Central memory CD4-positive, alpha-beta T cell (primary cell): ENCODE measurements around the gene ITGA8.
"Not testable (repeated sequence)": the region's sequence is repeated elsewhere in the genome, so short reads cannot be mapped to it uniquely, and the experiment has no call there.

ENCODE experiments used
- DNase-seq: peaks from one replicate; pipeline ENCODE4 v3.0.0; 2022
- total RNA-seq, 3 experiments: gene quantifications; one replicate each; lab custom pipeline; 2026; lab: John Stamatoyannopoulos, UW

ITGA8 gene
- total RNA-seq, result 0 reads per million in 3 experiments

GRCh38 chr10:15719899-15720634 lies at the start of gene ITGA8:
Gene ITGA8 (minus strand): TSS chr10:15719922. CDS start chr10:15719771, 151 bp downstream.
- no peak for DNase-seq

- no peak for DNase-seq
Measured at GRCh38 chr10:15764892-15765454, 45.3 kb upstream of the ITGA8 start.

- DNase-seq, result no peak
Measured at GRCh38 chr10:15763006-15763405, 43.3 kb upstream of the ITGA8 start.

- DNase-seq, result not testable (repeated sequence)
Measured at GRCh38 chr10:15762239-15762638, 42.5 kb upstream of the ITGA8 start.

- not testable (repeated sequence) for DNase-seq
Measured at GRCh38 chr10:15761224-15761623, 41.5 kb upstream of the ITGA8 start.

GRCh38 chr10:15760681-15761080 lies 41.0 kb upstream of the ITGA8 start:
- DNase-seq, result no peak

GRCh38 chr10:15759265-15759664 lies 39.5 kb upstream of the ITGA8 start:
- no peak for DNase-seq

GRCh38 chr10:15758618-15759017 lies 38.9 kb upstream of the ITGA8 start:
- no peak for DNase-seq

- DNase-seq, result no peak
Measured at GRCh38 chr10:15754937-15755336, 35.2 kb upstream of the ITGA8 start.

GRCh38 chr10:15751046-15751445 lies 31.3 kb upstream of the ITGA8 start:
- DNase-seq, result no peak

GRCh38 chr10:15748126-15748525 lies 28.4 kb upstream of the ITGA8 start:
- DNase-seq, result no peak

- no peak for DNase-seq
Measured at GRCh38 chr10:15747632-15748031, 27.9 kb upstream of the ITGA8 start.

- no peak for DNase-seq
Measured at GRCh38 chr10:15745751-15746150, 26.0 kb upstream of the ITGA8 start.

GRCh38 chr10:15744217-15744865 lies 24.6 kb upstream of the ITGA8 start:
- no peak for DNase-seq

- no peak for DNase-seq
Measured at GRCh38 chr10:15743443-15743842, 23.7 kb upstream of the ITGA8 start.

GRCh38 chr10:15742836-15743235 lies 23.1 kb upstream of the ITGA8 start:
- no peak for DNase-seq

- DNase-seq, result no peak
Measured at GRCh38 chr10:15742102-15742501, 22.4 kb upstream of the ITGA8 start.

- DNase-seq, result no peak
Measured at GRCh38 chr10:15741581-15741980, 21.9 kb upstream of the ITGA8 start.

- DNase-seq, result no peak
Measured at GRCh38 chr10:15740261-15740660, 20.5 kb upstream of the ITGA8 start.

GRCh38 chr10:15739254-15739970 lies 19.7 kb upstream of the ITGA8 start:
- no peak for DNase-seq

- DNase-seq, result no peak
Measured at GRCh38 chr10:15738270-15738925, 18.7 kb upstream of the ITGA8 start.

- DNase-seq, result no peak
Measured at GRCh38 chr10:15737656-15738055, 17.9 kb upstream of the ITGA8 start.

- DNase-seq, result no peak
Measured at GRCh38 chr10:15735763-15736162, 16.0 kb upstream of the ITGA8 start.
